IPS-15b (cell line): ENCODE data around the gene SAMD5.
"Not testable (repeated sequence)": the region's sequence is repeated elsewhere in the genome, so short reads cannot be mapped to it uniquely, and the experiment has no call there.

Experiments used
- H3K27me3 ChIP-seq: one replicate; pipeline ENCODE4 v1.6.1; 2013; ENCODE audit warnings: low read length; ENCODE audit not compliant: control insufficient read depth, insufficient read depth
- H3K36me3 ChIP-seq: one replicate; pipeline ENCODE4 v1.6.1; 2013; ENCODE audit warnings: low read length; ENCODE audit not compliant: control insufficient read depth, insufficient read depth
- H3K4me1 ChIP-seq: one replicate; pipeline ENCODE4 v1.6.1; 2013; ENCODE audit warnings: mild to moderate bottlenecking, low read length; ENCODE audit not compliant: control insufficient read depth, insufficient read depth
- H3K4me3 ChIP-seq: one replicate; pipeline ENCODE4 v1.5.1; 2013; ENCODE audit warnings: low read depth, low read length
- H3K9ac ChIP-seq: one replicate; pipeline ENCODE4 v1.6.1; 2013; ENCODE audit warnings: low read depth, mild to moderate bottlenecking, low read length
- H3K9me3 ChIP-seq: one replicate; pipeline ENCODE4 v1.6.1; 2013; ENCODE audit warnings: mild to moderate bottlenecking, low read length; ENCODE audit not compliant: control insufficient read depth, insufficient read depth

The SAMD5 gene

GRCh38 chr6:147530132-147531060, 21.9 kb downstream of the SAMD5 start:
- H3K36me3 ChIP-seq, result no peaks in the 10 kb centered on the region
- no peak overlapping the region for H3K4me3 ChIP-seq
- H3K9me3 ChIP-seq, result no peaks in the 10 kb centered on the region
- H3K27me3 ChIP-seq, result no peaks in the 10 kb centered on the region
- H3K4me1 ChIP-seq, result no peaks in the 10 kb centered on the region
- no peak overlapping the region for H3K9ac ChIP-seq

- H3K27me3 ChIP-seq, result no peaks in the 10 kb centered on the region
- no peaks in the 10 kb centered on the region for H3K4me1 ChIP-seq
- H3K4me3 ChIP-seq, result no peak overlapping the region
- H3K9ac ChIP-seq, result no peak overlapping the region
- H3K36me3 ChIP-seq, result no peaks in the 10 kb centered on the region
- H3K9me3 ChIP-seq, result no peaks in the 10 kb centered on the region
Observed at GRCh38 chr6:147531321-147531720, 22.8 kb downstream of the SAMD5 start.

- Histone ChIP-seq H3K4me3 (no peak overlapping the region), H3K36me3 (no peaks in the 10 kb centered on the region), H3K4me1 (no peaks in the 10 kb centered on the region), H3K9me3 (no peaks in the 10 kb centered on the region), H3K9ac (no peak overlapping the region), H3K27me3 (no peaks in the 10 kb centered on the region)
Observed at GRCh38 chr6:147534116-147534860, 25.8 kb downstream of the SAMD5 start.

DNA sequence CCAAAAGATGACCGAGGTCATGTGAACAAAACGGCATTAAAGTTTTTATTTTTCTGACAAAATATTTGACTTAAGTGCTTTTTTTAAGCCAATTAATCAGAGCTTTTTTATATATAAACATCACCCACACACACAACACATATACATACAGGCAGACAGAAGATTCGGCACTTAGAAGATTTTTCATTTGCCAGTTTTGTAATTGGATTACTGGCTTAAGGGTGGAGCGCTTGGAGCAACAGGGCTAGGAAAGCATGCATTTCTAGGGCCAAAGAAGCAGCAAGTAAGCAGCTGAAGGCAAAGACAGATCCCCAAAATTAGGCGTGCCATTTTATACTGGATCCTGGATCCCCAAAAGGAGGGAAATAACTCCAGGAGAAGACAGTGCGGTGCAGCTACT, 30.3 kb downstream of the SAMD5 start:
- no peaks in the 10 kb centered on the region for H3K27me3 ChIP-seq
- H3K9ac ChIP-seq, result no peak overlapping the region
- H3K4me1 ChIP-seq, result no peaks in the 10 kb centered on the region
- no peaks in the 10 kb centered on the region for H3K9me3 ChIP-seq
- H3K4me3 ChIP-seq, result no peak overlapping the region
- no peaks in the 10 kb centered on the region for H3K36me3 ChIP-seq

GRCh38 chr6:147540075-147540474, 31.6 kb downstream of the SAMD5 start:
- no peak overlapping the region for H3K4me3 ChIP-seq
- no peaks in the 10 kb centered on the region for H3K27me3 ChIP-seq
- H3K9me3 ChIP-seq, result no peaks in the 10 kb centered on the region
- no peaks in the 10 kb centered on the region for H3K36me3 ChIP-seq
- H3K4me1 ChIP-seq, result no peaks in the 10 kb centered on the region
- no peak overlapping the region for H3K9ac ChIP-seq

DNA sequence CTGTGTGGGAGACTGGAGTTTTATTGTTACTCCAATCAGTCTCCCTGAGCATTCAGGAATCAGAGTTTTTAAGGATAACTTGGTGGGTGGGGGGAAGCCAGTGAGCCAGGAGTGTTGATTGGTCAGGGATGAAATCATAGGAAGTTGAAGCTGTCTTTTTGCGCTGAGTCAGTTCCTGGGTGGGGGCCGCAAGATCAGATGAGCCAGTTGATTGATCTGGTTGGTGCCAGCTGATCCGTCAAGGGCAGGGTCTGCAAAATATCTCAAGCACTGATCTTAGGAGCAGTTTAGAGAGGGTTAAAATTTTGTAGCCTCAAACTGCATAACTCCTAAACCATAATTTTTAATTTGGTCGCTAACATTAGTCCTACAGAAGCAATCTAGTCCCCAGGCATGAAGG, 33.9 kb downstream of the SAMD5 start:
- not testable (repeated sequence) for H3K27me3 ChIP-seq, H3K4me3 ChIP-seq, H3K9ac ChIP-seq

GRCh38 chr6:147544420-147544819, 35.9 kb downstream of the SAMD5 start:
- H3K9me3 ChIP-seq, result no peaks in the 10 kb centered on the region
- no peak overlapping the region for H3K4me3 ChIP-seq
- no peaks in the 10 kb centered on the region for H3K36me3 ChIP-seq

More for the DNA sequence above, 33.9 kb downstream of the SAMD5 start:
- H3K4me1 ChIP-seq, H3K9me3 ChIP-seq, H3K36me3 ChIP-seq: not testable (repeated sequence)

DNA sequence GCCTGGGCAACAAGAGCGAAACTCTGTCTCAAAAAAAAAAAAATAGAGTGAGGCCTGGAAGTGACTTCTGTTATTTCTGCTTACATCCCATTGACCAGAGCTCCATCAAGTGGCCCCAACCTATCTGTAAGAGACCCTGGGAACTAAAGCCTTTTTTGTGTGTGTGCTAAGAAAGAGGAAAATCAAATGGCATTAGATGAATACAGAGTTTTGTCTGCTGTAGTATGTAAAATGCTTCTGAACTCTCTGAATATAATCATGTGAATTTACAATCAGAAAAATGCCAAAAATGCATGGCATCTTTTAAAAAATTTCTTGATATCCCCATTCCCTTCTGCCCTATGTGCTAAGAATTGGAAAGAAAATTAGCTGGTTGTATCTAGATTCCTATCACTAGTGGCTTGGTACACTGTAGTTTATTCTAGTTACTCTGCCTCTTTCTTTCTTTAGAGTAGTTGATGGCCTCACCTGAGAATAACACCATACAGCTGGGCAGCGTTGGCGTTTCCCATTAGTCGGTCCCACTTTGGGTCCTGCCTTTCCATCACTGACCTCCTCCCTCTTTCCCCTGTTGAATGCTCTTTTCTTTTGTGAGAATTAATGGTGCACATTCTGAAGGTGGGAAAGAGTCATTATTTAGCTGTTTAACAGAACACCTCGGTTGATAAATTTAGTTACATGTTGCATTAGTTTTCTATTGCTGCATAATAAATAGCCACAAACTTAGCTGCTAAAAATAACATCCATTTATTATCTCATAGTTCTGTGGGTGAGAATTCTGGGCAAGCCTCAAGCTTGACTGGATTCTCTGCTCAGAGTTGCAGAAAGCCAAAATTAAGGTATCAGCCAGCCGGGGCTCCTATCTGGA, 38.2 kb downstream of the SAMD5 start:
- H3K4me3 ChIP-seq, result no peak overlapping the region
- no peaks in the 10 kb centered on the region for H3K36me3 ChIP-seq
- H3K27me3 ChIP-seq, result no peaks in the 10 kb centered on the region
- H3K4me1 ChIP-seq, result no peaks in the 10 kb centered on the region
- no peak overlapping the region for H3K9ac ChIP-seq
- no peaks in the 10 kb centered on the region for H3K9me3 ChIP-seq

More at GRCh38 chr6:147544420-147544819, 35.9 kb downstream of the SAMD5 start:
- Histone ChIP-seq H3K9ac (no peak overlapping the region), H3K4me1 (no peaks in the 10 kb centered on the region), H3K27me3 (no peaks in the 10 kb centered on the region)

DNA sequence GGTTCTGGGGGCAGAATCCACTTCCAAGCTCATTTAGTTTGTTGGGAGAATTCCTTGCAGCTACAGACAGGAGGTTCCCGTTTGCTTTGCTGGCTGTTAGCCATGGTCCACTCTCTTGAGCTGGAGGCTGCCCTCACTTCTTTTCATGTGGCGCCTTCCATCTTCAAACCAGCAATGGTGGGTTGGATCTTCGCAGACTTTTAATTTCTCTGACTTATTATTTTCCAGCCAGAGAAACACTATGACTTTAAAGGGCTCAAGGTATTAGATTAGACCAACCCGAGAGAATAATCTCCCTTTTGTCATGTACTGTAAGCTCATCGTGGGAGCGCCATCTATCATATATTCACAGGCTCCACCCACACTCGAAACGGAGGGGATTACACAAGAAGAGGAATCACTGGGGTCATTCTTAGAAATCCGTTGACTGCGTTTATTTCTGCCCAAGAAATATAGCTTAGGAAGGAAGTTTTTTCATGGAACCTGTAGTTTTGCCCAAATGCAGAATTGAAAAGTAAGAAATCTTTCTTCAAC, 38.9 kb downstream of the SAMD5 start:
- Histone ChIP-seq H3K9me3 (no peaks in the 10 kb centered on the region), H3K36me3 (no peaks in the 10 kb centered on the region), H3K4me3 (no peak overlapping the region), H3K4me1 (no peaks in the 10 kb centered on the region), H3K27me3 (no peaks in the 10 kb centered on the region), H3K9ac (no peak overlapping the region)

- no peak overlapping the region for H3K4me3 ChIP-seq
- H3K4me1 ChIP-seq, result no peaks in the 10 kb centered on the region
- H3K36me3 ChIP-seq, result no peaks in the 10 kb centered on the region
- no peaks in the 10 kb centered on the region for H3K27me3 ChIP-seq
- H3K9me3 ChIP-seq, result no peaks in the 10 kb centered on the region
- H3K9ac ChIP-seq, result no peak overlapping the region
Observed at GRCh38 chr6:147548921-147549475, 40.5 kb downstream of the SAMD5 start.

GRCh38 chr6:147549531-147549930, 41.0 kb downstream of the SAMD5 start:
- no peak overlapping the region for H3K9ac ChIP-seq
- no peak overlapping the region for H3K4me3 ChIP-seq
- no peaks in the 10 kb centered on the region for H3K9me3 ChIP-seq
- no peaks in the 10 kb centered on the region for H3K36me3 ChIP-seq
- no peaks in the 10 kb centered on the region for H3K4me1 ChIP-seq
- H3K27me3 ChIP-seq, result no peaks in the 10 kb centered on the region
